NB4 (cell line): ENCODE results near the gene TMUB2.

Experiments used
- CTCF ChIP-seq: IDR thresholded peaks from one replicate; pipeline ENCODE4 v1.5.1; 2012; ENCODE audit warnings: low read depth, low read length
- MAX ChIP-seq: IDR thresholded peaks from 2 replicates; pipeline ENCODE4 v1.6.1; 2011; ENCODE audit warnings: low read depth, low read length
- MYC ChIP-seq: IDR thresholded peaks from 2 replicates; pipeline ENCODE4 v1.6.1; 2011; ENCODE audit warnings: low read depth, low read length
- POLR2A ChIP-seq: IDR thresholded peaks from 2 replicates; pipeline ENCODE4 v1.6.1; 2011; ENCODE audit warnings: mild to moderate bottlenecking; ENCODE audit not compliant: insufficient read length; ENCODE audit errors: extremely low read depth

GRCh38 chr17:44144966-44145739 is 41.6 kb upstream of the TMUB2 start:
- TF ChIP-seq CTCF (no peak), POLR2A (no peak), MAX (no peak), MYC (no peak)
